ENCODE results near the gene IGF2R.
"Not testable (repeated sequence)": the region's sequence is repeated elsewhere in the genome, so short reads cannot be mapped to it uniquely, and the experiment has no call there.

The IGF2R gene

DNA sequence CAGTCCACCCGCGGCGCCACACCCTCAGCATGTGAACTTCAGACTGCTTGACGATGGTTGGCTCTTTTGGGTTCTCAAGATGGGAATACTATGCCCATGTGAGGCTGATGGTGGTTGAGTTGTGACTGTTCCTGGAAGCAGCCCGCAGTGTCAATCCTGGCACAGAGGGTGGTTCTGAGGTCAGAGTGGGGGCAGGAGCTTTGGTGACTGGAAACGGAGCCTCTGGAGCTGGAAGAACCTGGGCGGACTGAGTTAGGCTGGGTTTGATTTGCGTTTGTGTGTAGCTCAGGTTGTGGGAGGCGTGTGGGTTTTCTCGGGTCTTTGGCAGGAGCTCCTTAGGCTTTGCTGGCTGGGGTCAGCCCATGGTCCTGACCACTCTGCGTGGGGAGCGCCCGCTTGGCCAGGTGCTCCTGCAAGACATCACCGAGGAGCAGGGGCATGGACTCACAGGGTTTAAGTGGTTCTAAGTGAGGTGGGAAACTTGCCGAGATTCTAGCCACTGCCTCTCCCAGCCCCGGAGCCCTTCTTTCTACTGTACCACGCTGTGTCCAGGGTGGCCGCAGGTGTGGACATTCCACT, 115.4 kb downstream of the IGF2R start:
- no peak for DNase-seq

- no peak for DNase-seq
Measured at GRCh38 chr6:160085226-160085625, 116.3 kb downstream of the IGF2R start.

DNA sequence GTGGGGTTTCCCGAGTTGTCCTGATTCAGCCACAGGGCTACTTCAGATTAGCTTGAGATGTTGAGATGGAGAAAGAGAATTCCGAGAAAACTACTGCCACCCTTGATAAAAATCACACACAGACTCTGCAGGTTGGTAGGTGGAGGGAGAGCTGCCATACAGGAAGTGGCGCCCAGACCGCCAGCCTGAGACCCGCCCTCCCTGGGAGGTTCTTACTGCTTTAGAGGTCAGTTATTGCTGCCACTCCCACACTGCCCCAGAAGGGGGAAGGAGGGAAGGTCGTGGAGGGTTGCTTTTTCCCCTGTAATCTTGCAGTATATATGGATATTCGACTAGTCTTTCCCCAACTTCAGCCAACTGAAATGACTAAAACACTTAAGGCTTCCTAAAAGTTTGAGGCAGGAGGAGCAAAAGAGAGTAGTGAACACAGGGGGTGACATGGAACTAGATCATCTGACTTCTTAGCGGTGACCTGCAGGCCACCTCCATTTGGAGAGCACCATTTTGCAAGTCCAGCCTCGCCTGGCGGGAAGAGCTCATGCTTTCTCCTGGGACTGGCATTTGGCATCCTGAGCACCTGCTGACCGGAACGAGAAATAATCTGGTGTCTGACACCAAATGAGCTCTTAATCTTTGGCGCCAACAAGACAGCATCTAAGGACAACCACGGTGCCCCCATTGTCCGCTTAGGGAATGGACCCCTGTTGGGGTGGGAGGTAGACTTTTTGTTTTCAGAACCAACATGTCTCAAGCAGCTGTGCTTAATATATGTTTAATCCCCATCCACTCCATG, 117.0 kb downstream of the IGF2R start:
- no peak for DNase-seq

GRCh38 chr6:160086754-160087153, 117.9 kb downstream of the IGF2R start:
- no peak for DNase-seq

- DNase-seq = peak; percentile 45
Measured at GRCh38 chr6:160088069-160088783, 119.3 kb downstream of the IGF2R start.

- DNase-seq = no peak
Measured at GRCh38 chr6:160088784-160089533, 120.1 kb downstream of the IGF2R start.

GRCh38 chr6:160089534-160089897, 120.6 kb downstream of the IGF2R start:
- no peak for DNase-seq

GRCh38 chr6:160090442-160091239, 121.8 kb downstream of the IGF2R start:
- not testable (repeated sequence) for DNase-seq

GRCh38 chr6:160092176-160092575, 123.3 kb downstream of the IGF2R start:
- DNase-seq = not testable (repeated sequence)

DNA sequence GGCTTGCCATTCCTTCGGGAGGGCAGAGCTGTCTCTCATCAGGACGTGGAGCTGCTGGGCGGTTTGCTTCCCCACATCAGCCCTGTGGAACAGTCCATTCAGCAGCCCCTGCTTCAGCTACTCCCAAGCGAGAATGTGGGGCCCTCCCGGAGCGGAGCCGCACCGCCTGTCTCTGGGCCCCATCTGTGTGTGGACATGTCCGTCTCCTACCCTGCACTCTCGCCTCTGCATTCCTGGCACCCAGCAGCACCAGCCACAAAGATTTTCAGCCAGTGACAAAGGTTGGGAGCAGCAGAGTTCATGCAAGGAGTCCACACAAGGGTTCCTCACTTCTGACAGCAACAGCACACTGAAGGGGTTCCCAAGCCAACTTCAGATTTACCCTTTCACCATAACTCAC, 123.7 kb downstream of the IGF2R start:
- DNase-seq = no peak

DNA sequence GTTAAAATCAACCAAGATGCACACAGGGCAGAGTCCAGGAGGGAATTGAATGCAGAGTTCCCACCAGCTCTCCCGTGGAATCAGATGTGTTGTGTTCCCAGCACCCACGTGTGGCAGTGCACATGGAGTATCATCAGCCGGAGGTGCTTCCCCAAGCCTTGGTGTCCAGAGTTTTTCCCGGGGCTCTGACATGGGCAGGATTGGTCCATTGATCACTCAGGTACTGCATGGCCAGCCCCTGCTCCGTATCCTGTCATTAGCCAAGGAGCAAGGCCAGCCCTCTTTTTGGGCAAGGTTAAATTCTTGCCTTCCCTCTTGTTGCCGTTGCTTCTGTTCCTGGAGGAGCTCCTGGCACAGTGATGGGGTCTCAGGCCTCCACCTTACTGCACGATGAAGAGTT, 124.2 kb downstream of the IGF2R start:
- no peak for DNase-seq

GRCh38 chr6:160093946-160094345, 125.1 kb downstream of the IGF2R start:
- no peak for DNase-seq

DNA sequence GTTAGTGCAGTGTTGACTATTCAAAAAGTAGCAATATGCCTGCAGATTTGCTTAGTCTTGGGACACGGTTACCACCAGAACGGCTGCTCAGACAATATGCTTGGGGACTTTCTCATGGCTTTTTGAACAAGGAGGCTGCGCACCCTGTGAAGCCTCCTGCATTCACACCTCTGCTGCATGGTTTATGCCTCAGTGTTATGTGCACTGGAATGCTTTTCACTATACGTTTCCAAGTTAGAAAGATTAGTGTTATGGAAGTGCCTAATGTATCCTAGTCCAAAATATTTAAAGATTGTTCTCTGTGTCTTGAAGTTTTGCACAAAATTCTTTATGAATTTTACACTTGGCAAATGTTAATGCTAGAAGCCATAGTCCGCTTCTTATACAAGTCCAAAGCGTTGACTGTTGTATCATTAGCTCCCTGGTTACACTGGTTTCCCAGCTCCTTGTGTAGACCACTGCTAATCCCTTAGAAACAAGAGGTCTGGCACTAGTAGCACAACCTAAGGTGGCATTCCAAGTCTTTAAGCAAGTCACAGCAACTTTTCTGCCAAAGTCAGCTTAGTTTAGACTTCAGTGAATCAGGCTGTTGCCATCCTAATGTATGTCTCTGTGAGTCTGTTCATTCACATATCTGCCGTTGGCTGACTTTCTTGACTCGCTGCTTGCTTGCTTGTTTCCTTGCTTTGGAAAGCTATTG, 126.4 kb downstream of the IGF2R start:
- DNase-seq = no peak

GRCh38 chr6:160101277-160102205, 132.7 kb downstream of the IGF2R start:
- DNase-seq = no peak

- DNase-seq = no peak
Measured at GRCh38 chr6:160102399-160102798, 133.5 kb downstream of the IGF2R start.

GRCh38 chr6:160102956-160103824, 134.3 kb downstream of the IGF2R start:
- peak; percentile 61 for DNase-seq

GRCh38 chr6:160103825-160104100, 134.9 kb downstream of the IGF2R start:
- no peak for DNase-seq

DNA sequence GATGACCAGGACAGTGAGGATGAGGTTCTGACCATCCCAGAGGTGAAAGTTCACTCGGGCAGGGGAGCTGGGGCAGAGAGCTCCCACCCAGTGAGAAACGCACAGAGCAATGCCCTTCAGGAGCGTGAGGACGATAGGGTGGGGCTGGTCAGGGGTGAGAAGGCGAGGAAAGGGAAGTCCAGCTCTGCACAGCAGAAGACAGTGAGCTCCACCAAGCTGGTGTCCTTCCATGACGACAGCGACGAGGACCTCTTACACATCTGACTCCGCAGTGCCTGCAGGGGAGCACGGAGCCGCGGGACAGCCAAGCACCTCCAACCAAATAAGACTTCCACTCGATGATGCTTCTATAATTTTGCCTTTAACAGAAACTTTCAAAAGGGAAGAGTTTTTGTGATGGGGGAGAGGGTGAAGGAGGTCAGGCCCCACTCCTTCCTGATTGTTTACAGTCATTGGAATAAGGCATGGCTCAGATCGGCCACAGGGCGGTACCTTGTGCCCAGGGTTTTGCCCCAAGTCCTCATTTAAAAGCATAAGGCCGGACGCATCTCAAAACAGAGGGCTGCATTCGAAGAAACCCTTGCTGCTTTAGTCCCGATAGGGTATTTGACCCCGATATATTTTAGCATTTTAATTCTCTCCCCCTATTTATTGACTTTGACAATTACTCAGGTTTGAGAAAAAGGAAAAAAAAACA, 136.1 kb downstream of the IGF2R start:
- no peak for DNase-seq

DNA sequence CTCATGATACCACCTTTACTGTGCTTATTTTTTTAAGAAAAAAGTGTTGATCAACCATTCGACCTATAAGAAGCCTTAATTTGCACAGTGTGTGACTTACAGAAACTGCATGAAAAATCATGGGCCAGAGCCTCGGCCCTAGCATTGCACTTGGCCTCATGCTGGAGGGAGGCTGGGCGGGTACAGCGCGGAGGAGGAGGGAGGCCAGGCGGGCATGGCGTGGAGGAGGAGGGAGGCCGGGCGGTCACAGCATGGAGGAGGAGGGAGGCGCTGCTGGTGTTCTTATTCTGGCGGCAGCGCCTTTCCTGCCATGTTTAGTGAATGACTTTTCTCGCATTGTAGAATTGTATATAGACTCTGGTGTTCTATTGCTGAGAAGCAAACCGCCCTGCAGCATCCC, 137.1 kb downstream of the IGF2R start:
- DNase-seq = no peak
